PC-3 (cell line): ENCODE data around the gene ANGPTL8. TPM values are rescaled to one million over a fixed set of nuclear protein-coding genes. Genes with fewer than 3 reads are reported as not detected.

Source experiments
- ATAC-seq: fragments of 200-7000 bp; cut with Tn5 transposase; 2 replicates; pipeline ENCODE4 v1.9.1; 2020; ENCODE audit warnings: mild to moderate bottlenecking, moderate library complexity
- BruUV-seq: library from RNA; stranded (reverse); fragments of 400-500 nt; replicated peaks from 2 replicates; lab custom pipeline; 2021; lab: Mats Ljungman, UMichigan
- CTCF ChIA-PET: fragments of 300-600 bp; sonication (Branson Sonifier 250); formaldehyde crosslinking; loops from one replicate; lab custom pipeline; 2022; ENCODE audit warnings: antibody characterized with exemption; lab: Charles Lee
- POLR2A ChIA-PET: fragments of 300-600 bp; sonication (Branson Sonifier 250); formaldehyde crosslinking; loops from one replicate; lab custom pipeline; 2022; ENCODE audit warnings: antibody characterized with exemption; ENCODE audit not compliant: unreplicated experiment; lab: Charles Lee
- DNase-seq: peaks from one replicate; pipeline ENCODE4 v3.0.0-alpha.2; 2015
- H2AFZ ChIP-seq: fragments of 300-600 bp; sonication (generic); 2 replicates; pipeline ENCODE4 v1.6.0; 2016; ENCODE audit warnings: antibody characterized with exemption, low read length
- H3F3A ChIP-seq: fragments of 300-600 bp; sonication (generic); one replicate; pipeline ENCODE4 v1.6.0; 2017; ENCODE audit warnings: antibody characterized with exemption, low read length, control low read depth, mild to moderate bottlenecking; ENCODE audit not compliant: unreplicated experiment
- H3K27ac ChIP-seq: fragments of 300-600 bp; sonication (generic); 2 replicates; pipeline ENCODE4 v1.5.1; 2016; ENCODE audit warnings: mild to moderate bottlenecking, low read length
- H3K27me3 ChIP-seq: fragments of 300-600 bp; sonication (generic); 2 replicates; pipeline ENCODE4 v1.6.1; 2016; ENCODE audit warnings: low read length, mixed read lengths
- H3K36me3 ChIP-seq: fragments of 300-600 bp; sonication (generic); 2 replicates; pipeline ENCODE4 v1.6.1; 2016; ENCODE audit warnings: low read depth, mixed run types, low read length, mixed read lengths
- H3K4me1 ChIP-seq: fragments of 300-600 bp; sonication (generic); 2 replicates; pipeline ENCODE4 v1.5.1; 2016; ENCODE audit warnings: low read length; ENCODE audit not compliant: insufficient read depth
- H3K4me2 ChIP-seq: fragments of 300-600 bp; sonication (generic); 2 replicates; pipeline ENCODE4 v1.6.0; 2016; ENCODE audit warnings: low read length
- H3K4me3 ChIP-seq: fragments of 300-600 bp; sonication (generic); 2 replicates; pipeline ENCODE4 v1.5.1; 2016; ENCODE audit warnings: mild to moderate bottlenecking, low read length, mixed read lengths
- H3K79me2 ChIP-seq: fragments of 300-600 bp; sonication (generic); 2 replicates; pipeline ENCODE4 v1.6.1; 2017; ENCODE audit warnings: low read length, mixed read lengths
- H3K9ac ChIP-seq: fragments of 300-600 bp; sonication (generic); 2 replicates; pipeline ENCODE4 v1.6.0; 2016; ENCODE audit warnings: mild to moderate bottlenecking, low read length
- H3K9me2 ChIP-seq: fragments of 300-600 bp; sonication (generic); replicated peaks from 2 replicates; pipeline ENCODE4 v1.6.1; 2016; ENCODE audit warnings: mixed run types, low read length, mixed read lengths
- H3K9me3 ChIP-seq: fragments of 300-600 bp; sonication (generic); 2 replicates; pipeline ENCODE4 v1.6.1; 2016; ENCODE audit warnings: low read length, mixed read lengths
- H4K20me1 ChIP-seq: fragments of 300-600 bp; sonication (generic); 2 replicates; pipeline ENCODE4 v1.6.1; 2016; ENCODE audit warnings: low read length, mixed read lengths
- CTCF ChIP-seq: fragments of 300-600 bp; sonication (generic); conservative IDR thresholded peaks from 2 replicates; pipeline ENCODE4 v1.5.1; 2017; ENCODE audit warnings: antibody characterized with exemption, low read depth, mild to moderate bottlenecking, low read length
- EZH2 ChIP-seq: fragments of 300-600 bp; sonication (generic); IDR thresholded peaks from one replicate; pipeline ENCODE4 v1.6.1; 2017; ENCODE audit warnings: antibody characterized with exemption, mild to moderate bottlenecking, low read length; ENCODE audit not compliant: unreplicated experiment
- EZH2phosphoT487 ChIP-seq: fragments of 300-600 bp; sonication (generic); IDR thresholded peaks from 2 replicates; pipeline ENCODE4 v1.6.1; 2018; ENCODE audit warnings: mild to moderate bottlenecking, antibody characterized with exemption, low read length, borderline replicate concordance
- intact Hi-C: fragments of 100-400 bp; cut with micrococcal nuclease; formaldehyde crosslinking; loops from 2 replicates; pipeline ENCODE4 v1.9.0; 2023
- total RNA-seq: library from RNA; depleted of rRNA; stranded (reverse); fragments of >200 nt; gene quantifications from 2 replicates; pipeline ENCODE4 v1.2.3, GENCODE V29; 2014

ANGPTL8 gene
- total RNA-seq, 1 experiment from 2014 or later: not detected

DNA sequence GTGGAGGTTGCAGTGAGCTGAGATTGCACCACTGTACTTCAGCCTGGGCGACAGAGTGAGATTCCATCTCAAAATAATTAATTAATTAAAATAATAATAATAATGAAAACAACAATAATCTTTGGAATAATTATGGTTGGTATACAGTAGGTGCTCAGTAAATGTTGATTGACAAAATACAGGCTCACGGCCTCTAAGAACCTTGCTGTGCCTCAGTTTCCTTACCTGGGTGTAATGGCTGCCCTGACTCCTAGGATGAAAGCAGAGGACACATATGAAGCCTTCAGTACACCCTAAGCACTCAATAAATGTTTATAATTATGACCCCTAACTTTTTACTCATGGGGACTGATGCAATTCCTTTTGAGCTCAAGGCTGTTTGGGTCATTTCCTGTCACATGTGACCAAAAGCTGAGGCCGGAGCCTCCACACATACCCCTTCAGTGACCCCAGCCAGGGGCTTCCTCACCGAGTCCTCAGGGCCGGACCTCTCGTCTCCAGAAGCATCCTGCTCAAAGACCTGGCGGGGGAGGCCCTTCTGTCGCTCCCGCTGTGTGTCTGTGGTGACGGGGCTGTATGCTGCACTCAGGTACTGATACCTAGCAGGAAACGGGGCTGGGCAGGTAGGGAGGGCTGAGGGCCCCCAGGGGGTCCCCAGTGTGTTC is 12.4 kb downstream of the ANGPTL8 start:
- Histone ChIP-seq H3K4me1 (no peaks in the 10 kb centered on the region), H3K9me2 (no peaks in the 10 kb centered on the region), H3K4me2 (no peak overlapping the region), H3K9ac (no peak overlapping the region), H3K27me3 (no peaks in the 10 kb centered on the region), H2AFZ (no peak overlapping the region), H3K9me3 (no peaks in the 10 kb centered on the region), H3K27ac (no peak overlapping the region), H3F3A (no peaks in the 10 kb centered on the region), H3K36me3 (peaks cover 13% of the 10 kb centered on the region), H3K79me2 (no peaks in the 10 kb centered on the region), H4K20me1 (no peaks in the 10 kb centered on the region), H3K4me3 (no peak overlapping the region)
- POLR2A ChIA-PET: no interaction called here
- TF ChIP-seq EZH2: no peak
- no peak for TF ChIP-seq EZH2phosphoT487
- TF ChIP-seq CTCF: no peak
- no TSS peak for BruUV-seq
- no peak for ATAC-seq
- CTCF ChIA-PET: interaction anchor here (0.6 kb wide), 1 partner anchor 64 kb away, joined by 3 read pairs; no protein-coding TSS in a partner anchor
- no peak for DNase-seq
- intact Hi-C loops: no loop called here

DNA sequence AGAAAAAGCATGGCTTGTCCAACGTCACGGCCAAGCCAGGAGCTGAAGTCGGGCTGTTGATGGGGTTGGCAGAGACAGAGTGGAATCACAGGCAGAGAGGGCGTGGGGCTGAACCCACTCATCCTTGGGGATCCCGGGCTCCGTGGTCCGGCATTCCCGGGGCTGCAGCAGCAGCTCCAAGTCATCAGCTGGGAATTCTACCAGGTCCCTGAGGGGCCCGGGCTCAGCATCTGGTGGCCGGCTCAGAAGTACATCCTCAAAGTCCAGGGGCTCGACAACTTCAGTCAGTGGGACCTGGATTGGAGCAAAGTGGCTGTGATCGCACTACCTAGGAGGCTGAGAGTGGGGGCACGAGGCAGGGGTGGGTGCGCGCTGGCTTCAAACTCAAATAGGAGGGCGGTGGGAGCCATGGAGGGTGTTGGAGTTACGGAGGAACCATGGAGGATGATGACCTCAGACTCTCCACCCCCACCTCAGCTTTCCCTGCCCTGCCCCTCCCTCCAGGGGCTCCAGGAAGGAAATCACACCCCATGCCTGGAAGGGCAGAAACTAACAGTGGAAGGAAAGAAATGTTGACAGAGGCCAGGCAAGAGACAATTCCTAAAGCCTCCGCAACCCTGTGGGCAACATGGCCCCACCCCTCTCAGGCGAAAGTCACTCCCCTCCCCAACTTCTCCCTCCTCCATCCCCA is 13.4 kb downstream of the ANGPTL8 start:
- Histone ChIP-seq H3K79me2 (no peaks in the 10 kb centered on the region), H3K9ac (no peak overlapping the region), H3K4me2 (no peak overlapping the region), H3K4me1 (no peaks in the 10 kb centered on the region), H3F3A (no peaks in the 10 kb centered on the region), H3K27ac (no peak overlapping the region), H3K36me3 (peaks cover 10% of the 10 kb centered on the region), H3K27me3 (no peaks in the 10 kb centered on the region), H3K9me3 (no peaks in the 10 kb centered on the region), H3K9me2 (no peaks in the 10 kb centered on the region), H3K4me3 (no peak overlapping the region), H2AFZ (no peak overlapping the region), H4K20me1 (no peaks in the 10 kb centered on the region)
- DNase-seq: no peak
- ChIA-PET CTCF (no interaction called here), POLR2A (no interaction called here)
- no peak for ATAC-seq
- BruUV-seq: no TSS peak
- intact Hi-C loops: no loop called here
- TF ChIP-seq CTCF: no peak
- no peak for TF ChIP-seq EZH2phosphoT487
- TF ChIP-seq EZH2: no peak

DNA sequence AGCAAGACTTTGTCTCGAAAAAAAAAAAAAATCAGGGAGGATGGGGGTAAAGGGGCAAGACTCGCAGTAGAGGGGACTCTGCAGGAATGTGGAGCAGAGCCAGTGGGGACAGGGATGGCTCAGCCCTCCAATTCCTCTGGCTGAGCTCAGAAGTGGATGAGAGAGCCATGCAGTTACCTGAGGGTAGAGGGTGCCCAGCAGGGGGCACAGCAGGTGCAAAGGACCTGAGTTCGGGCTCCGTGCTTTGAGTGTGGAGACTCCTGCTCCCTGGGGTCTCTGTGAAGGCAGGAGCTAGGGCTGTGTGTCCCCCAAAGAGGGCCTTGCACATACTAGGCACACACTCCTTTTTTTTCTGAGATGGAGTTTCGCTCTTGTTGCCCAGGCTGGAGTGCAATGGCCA is 15.2 kb downstream of the ANGPTL8 start:
- no peaks in the 10 kb centered on the region for H3K4me1 ChIP-seq
- H3K79me2 ChIP-seq: no peaks in the 10 kb centered on the region
- CTCF ChIA-PET: interaction anchor here (0.9 kb wide), 1 partner anchor 127 kb away, joined by 4 read pairs; no protein-coding TSS in a partner anchor
- H3K9me2 ChIP-seq: no peaks in the 10 kb centered on the region
- intact Hi-C loops: no loop called here
- POLR2A ChIA-PET: no interaction called here
- DNase-seq (peak; percentile 37), ATAC-seq (peak; percentile 38)
- no TSS peak for BruUV-seq
- H3K9ac ChIP-seq: no peak overlapping the region
- no peaks in the 10 kb centered on the region for H4K20me1 ChIP-seq
- H3K36me3 ChIP-seq: peaks cover 7% of the 10 kb centered on the region; the same call in 1 of the 2 replicates
- no peak overlapping the region for H3K4me2 ChIP-seq
- H3F3A ChIP-seq: no peaks in the 10 kb centered on the region
- no peaks in the 10 kb centered on the region for H3K27me3 ChIP-seq
- no peak overlapping the region for H2AFZ ChIP-seq
- TF ChIP-seq EZH2 (no peak), CTCF (peak; percentile 56), EZH2phosphoT487 (no peak)
- no peak overlapping the region for H3K27ac ChIP-seq
- no peaks in the 10 kb centered on the region for H3K9me3 ChIP-seq
- H3K4me3 ChIP-seq: no peak overlapping the region
